ENCODE data around the gene SPATS1. TPM values are rescaled to one million over a fixed set of nuclear protein-coding genes. Genes with fewer than 3 reads are reported as not detected.

Gene SPATS1
- total RNA-seq, 1 experiment from 2014 or later, result not detected

DNA sequence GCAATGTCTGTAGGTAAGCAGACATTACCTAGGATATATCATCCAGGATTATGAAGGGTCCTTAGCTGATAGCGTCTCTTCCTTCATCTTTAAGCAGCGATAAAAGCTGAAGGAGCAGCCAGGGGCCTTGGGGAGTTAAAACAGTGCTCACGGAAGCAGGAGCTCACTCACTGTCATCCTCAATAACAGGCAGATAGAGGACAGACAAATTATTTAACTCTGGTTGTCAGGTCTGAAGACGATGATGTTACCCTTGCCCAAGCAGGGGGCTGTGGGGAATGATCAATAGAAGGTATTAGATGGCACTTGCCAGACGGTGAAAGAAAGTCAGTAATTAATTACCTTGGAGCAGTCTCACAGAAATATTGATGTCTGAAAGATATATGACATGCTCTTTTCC, 12.6 kb upstream of the SPATS1 start:
- H3K4me2 ChIP-seq (ENCODE audit: low read length), result no peak overlapping the region
- BruUV-seq (replicated peaks), result no TSS peak
- no peak for ATAC-seq
- H2AFZ ChIP-seq (ENCODE audit: low read length), result no peak overlapping the region
- H3K79me2 ChIP-seq (ENCODE audit: low read length), result no peaks in the 10 kb centered on the region
- H3K27ac ChIP-seq (ENCODE audit: low read length), result no peak overlapping the region
- peaks cover 20% of the 10 kb centered on the region for H3K27me3 ChIP-seq (ENCODE audit: low read length)
- H3K36me3 ChIP-seq (ENCODE audit: low read depth, low read length), result no peaks in the 10 kb centered on the region
- POLR2A ChIA-PET (ENCODE audit: unreplicated experiment), result no interaction called here
- no peak for TF ChIP-seq EZH2 (IDR thresholded peaks at IDR 0.05; ENCODE audit: low read length, unreplicated experiment)
- TF ChIP-seq EZH2phosphoT487 (IDR thresholded peaks at IDR 0.05; ENCODE audit: borderline replicate concordance, low read length), result no peak
- TF ChIP-seq, protein P1, sequence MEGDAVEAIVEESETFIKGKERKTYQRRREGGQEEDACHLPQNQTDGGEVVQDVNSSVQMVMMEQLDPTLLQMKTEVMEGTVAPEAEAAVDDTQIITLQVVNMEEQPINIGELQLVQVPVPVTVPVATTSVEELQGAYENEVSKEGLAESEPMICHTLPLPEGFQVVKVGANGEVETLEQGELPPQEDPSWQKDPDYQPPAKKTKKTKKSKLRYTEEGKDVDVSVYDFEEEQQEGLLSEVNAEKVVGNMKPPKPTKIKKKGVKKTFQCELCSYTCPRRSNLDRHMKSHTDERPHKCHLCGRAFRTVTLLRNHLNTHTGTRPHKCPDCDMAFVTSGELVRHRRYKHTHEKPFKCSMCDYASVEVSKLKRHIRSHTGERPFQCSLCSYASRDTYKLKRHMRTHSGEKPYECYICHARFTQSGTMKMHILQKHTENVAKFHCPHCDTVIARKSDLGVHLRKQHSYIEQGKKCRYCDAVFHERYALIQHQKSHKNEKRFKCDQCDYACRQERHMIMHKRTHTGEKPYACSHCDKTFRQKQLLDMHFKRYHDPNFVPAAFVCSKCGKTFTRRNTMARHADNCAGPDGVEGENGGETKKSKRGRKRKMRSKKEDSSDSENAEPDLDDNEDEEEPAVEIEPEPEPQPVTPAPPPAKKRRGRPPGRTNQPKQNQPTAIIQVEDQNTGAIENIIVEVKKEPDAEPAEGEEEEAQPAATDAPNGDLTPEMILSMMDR (conservative IDR thresholded peaks at IDR 0.05; ENCODE audit: low read depth, low read length), result no peak
- H3K9me3 ChIP-seq (ENCODE audit: low read length), result no peaks in the 10 kb centered on the region
- H3K4me1 ChIP-seq (ENCODE audit: insufficient read depth, low read length), result no peaks in the 10 kb centered on the region
- no peaks in the 10 kb centered on the region for H4K20me1 ChIP-seq (ENCODE audit: low read length)
- CTCF ChIA-PET, result no interaction called here
- H3K4me3 ChIP-seq (ENCODE audit: low read length), result no peak overlapping the region
- no peak for DNase-seq
- H3K9me2 ChIP-seq (replicated peaks; ENCODE audit: low read length), result no peaks in the 10 kb centered on the region
- H3F3A ChIP-seq (ENCODE audit: low read length, unreplicated experiment), result no peaks in the 10 kb centered on the region
- intact Hi-C loops (cut with micrococcal nuclease), result no loop called here
- H3K9ac ChIP-seq (ENCODE audit: low read length), result no peak overlapping the region

DNA sequence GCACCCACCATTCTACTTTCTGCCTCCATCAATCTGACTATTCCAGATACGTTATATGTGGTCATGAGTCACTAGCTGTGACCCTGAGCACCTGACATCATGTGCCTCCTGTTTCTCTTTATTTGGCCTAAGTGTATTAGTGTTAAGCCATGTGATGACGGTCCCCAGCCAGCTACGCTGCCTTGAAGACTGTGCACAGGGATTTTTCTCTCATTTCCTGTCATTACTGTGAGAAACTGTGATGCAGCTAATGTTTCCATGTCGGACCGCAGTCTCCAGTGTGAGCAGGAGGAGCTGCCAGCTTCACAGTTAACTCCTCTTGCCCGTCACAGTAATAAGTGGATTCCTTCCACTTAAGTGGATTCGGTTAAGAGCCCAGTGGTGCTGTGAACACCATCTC, 9.9 kb upstream of the SPATS1 start:
- H4K20me1 ChIP-seq (ENCODE audit: low read length), result no peaks in the 10 kb centered on the region
- ChIA-PET CTCF (interaction anchor here (0.6 kb wide), 1 partner anchor 82 kb away, joined by 3 read pairs; no protein-coding TSS in a partner anchor), POLR2A (ENCODE audit: unreplicated experiment) (no interaction called here)
- H3K4me2 ChIP-seq (ENCODE audit: low read length), result no peak overlapping the region
- TF ChIP-seq, protein P1 (conservative IDR thresholded peaks at IDR 0.05; ENCODE audit: low read depth, low read length), result no peak
- TF ChIP-seq EZH2 (IDR thresholded peaks at IDR 0.05; ENCODE audit: low read length, unreplicated experiment) (no peak), EZH2phosphoT487 (IDR thresholded peaks at IDR 0.05; ENCODE audit: borderline replicate concordance, low read length) (no peak)
- BruUV-seq (replicated peaks), result no TSS peak
- no peak overlapping the region for H3K4me3 ChIP-seq (ENCODE audit: low read length)
- DNase-seq (no peak), ATAC-seq (no peak)
- peaks cover 26% of the 10 kb centered on the region for H3K27me3 ChIP-seq (ENCODE audit: low read length)
- H3K79me2 ChIP-seq (ENCODE audit: low read length), result no peaks in the 10 kb centered on the region
- no peak overlapping the region for H3K27ac ChIP-seq (ENCODE audit: low read length)
- H3F3A ChIP-seq (ENCODE audit: low read length, unreplicated experiment), result no peaks in the 10 kb centered on the region
- no peaks in the 10 kb centered on the region for H3K4me1 ChIP-seq (ENCODE audit: insufficient read depth, low read length)
- intact Hi-C loops (cut with micrococcal nuclease), result no loop called here
- no peaks in the 10 kb centered on the region for H3K9me3 ChIP-seq (ENCODE audit: low read length)
- no peak overlapping the region for H2AFZ ChIP-seq (ENCODE audit: low read length)
- no peaks in the 10 kb centered on the region for H3K9me2 ChIP-seq (replicated peaks; ENCODE audit: low read length)
- H3K9ac ChIP-seq (ENCODE audit: low read length), result no peak overlapping the region
- H3K36me3 ChIP-seq (ENCODE audit: low read depth, low read length), result no peaks in the 10 kb centered on the region

DNA sequence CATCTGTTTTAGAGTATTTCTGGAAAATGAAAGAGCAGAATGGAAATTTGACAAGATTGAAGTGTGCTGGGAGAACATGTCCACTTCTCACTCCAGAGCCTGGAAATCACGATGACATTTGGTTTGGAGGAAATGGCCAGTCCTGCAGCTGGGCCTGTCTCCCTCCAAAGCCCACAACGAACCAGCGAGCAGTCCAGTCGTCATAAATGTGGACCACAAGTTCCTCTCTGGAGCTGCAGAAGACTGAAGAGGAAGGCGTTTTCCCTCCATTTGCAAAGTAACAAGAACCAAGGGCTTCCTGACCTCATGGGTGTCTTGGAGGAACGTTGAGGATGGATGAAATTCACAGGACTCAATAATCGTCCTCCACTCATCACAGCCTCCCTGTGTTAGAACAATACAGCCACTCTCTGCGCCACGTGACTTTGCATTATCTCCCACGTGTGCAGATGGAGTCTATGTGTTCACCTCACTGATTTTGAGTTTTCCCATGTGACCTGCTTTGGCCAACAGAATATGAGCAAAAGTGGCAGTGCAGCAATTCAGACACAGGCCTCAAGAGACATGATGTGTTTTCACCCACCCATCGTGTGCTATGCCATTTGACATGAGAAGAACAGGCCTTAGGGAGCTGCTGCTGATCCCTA, 9.1 kb upstream of the SPATS1 start:
- Histone ChIP-seq H3K9me3 (ENCODE audit: low read length) (no peaks in the 10 kb centered on the region), H3K4me3 (ENCODE audit: low read length) (no peak overlapping the region), H2AFZ (ENCODE audit: low read length) (no peak overlapping the region), H3K9me2 (replicated peaks; ENCODE audit: low read length) (no peaks in the 10 kb centered on the region), H3K4me1 (ENCODE audit: insufficient read depth, low read length) (no peaks in the 10 kb centered on the region), H4K20me1 (ENCODE audit: low read length) (no peaks in the 10 kb centered on the region), H3K9ac (ENCODE audit: low read length) (no peak overlapping the region), H3F3A (ENCODE audit: low read length, unreplicated experiment) (no peaks in the 10 kb centered on the region), H3K4me2 (ENCODE audit: low read length) (no peak overlapping the region), H3K27me3 (ENCODE audit: low read length) (peaks cover 26% of the 10 kb centered on the region), H3K27ac (ENCODE audit: low read length) (no peak overlapping the region), H3K36me3 (ENCODE audit: low read depth, low read length) (no peaks in the 10 kb centered on the region), H3K79me2 (ENCODE audit: low read length) (no peaks in the 10 kb centered on the region)
- ATAC-seq (no peak), DNase-seq (no peak)
- no TSS peak for BruUV-seq (replicated peaks)
- ChIA-PET POLR2A (ENCODE audit: unreplicated experiment) (no interaction called here), CTCF (no interaction called here)
- TF ChIP-seq, protein P1 (conservative IDR thresholded peaks at IDR 0.05; ENCODE audit: low read depth, low read length), result no peak
- TF ChIP-seq EZH2phosphoT487 (IDR thresholded peaks at IDR 0.05; ENCODE audit: borderline replicate concordance, low read length), result no peak
- TF ChIP-seq EZH2 (IDR thresholded peaks at IDR 0.05; ENCODE audit: low read length, unreplicated experiment), result no peak
- intact Hi-C loops (cut with micrococcal nuclease), result no loop called here
